Natural killer cell (primary cell): ENCODE data around the gene USP37. TPM values are rescaled to one million over a fixed set of nuclear protein-coding genes. Genes with fewer than 3 reads are reported as not detected.

Experiments used
- ATAC-seq, 3 donors: fragments of 150-1000 bp in 2 of 3; fragments of 200-7000 bp in 1 of 3; cut with Tn5 transposase; 1 replicate in 1 of 3; 2 replicates in 2 of 3; pipeline ENCODE4 v1.10.0; 2021; ENCODE audit warnings: mild to moderate bottlenecking in 2 of 3, moderate library complexity in 2 of 3
- DNase-seq, 2 donors: peaks; one replicate each; pipeline versions ENCODE4 v3.0.0 to v3.0.0-alpha.2; 2013 to 2021; ENCODE audit warnings: mixed read lengths in 1 of 2
- H3K27ac ChIP-seq: one replicate; pipeline ENCODE4 v1.5.1; 2013; ENCODE audit warnings: mild to moderate bottlenecking, low read length
- H3K27me3 ChIP-seq: one replicate; pipeline ENCODE4 v1.6.1; 2013; ENCODE audit warnings: low read length; ENCODE audit not compliant: control insufficient read depth, insufficient read depth
- H3K36me3 ChIP-seq: one replicate; pipeline ENCODE4 v1.6.1; 2013; ENCODE audit warnings: low read length; ENCODE audit not compliant: control insufficient read depth, insufficient read depth
- H3K4me1 ChIP-seq: one replicate; pipeline ENCODE4 v1.6.1; 2013; ENCODE audit warnings: low read length; ENCODE audit not compliant: control insufficient read depth, insufficient read depth
- H3K4me3 ChIP-seq: one replicate; pipeline ENCODE4 v1.5.1; 2013; ENCODE audit warnings: low read length
- H3K9me3 ChIP-seq: one replicate; pipeline ENCODE4 v1.6.1; 2013; ENCODE audit warnings: low read length; ENCODE audit not compliant: control insufficient read depth, insufficient read depth
- H3K27ac Mint-ChIP-seq, 2 donors: one replicate each; pipeline ENCODE4 v1.8.0; 2022; ENCODE audit warnings: mild to moderate bottlenecking in 2 of 2, mixed read lengths in 2 of 2, moderate library complexity in 1 of 2
- H3K27me3 Mint-ChIP-seq, 2 donors: one replicate each; pipeline ENCODE4 v1.8.0; 2022; ENCODE audit warnings: low read depth in 2 of 2, mixed read lengths in 2 of 2
- H3K36me3 Mint-ChIP-seq: one replicate; pipeline ENCODE4 v1.8.0; 2022; ENCODE audit warnings: mixed read lengths
- H3K4me1 Mint-ChIP-seq, 2 donors: one replicate each; pipeline ENCODE4 v1.8.0; 2022; ENCODE audit warnings: mixed read lengths in 2 of 2
- H3K4me3 Mint-ChIP-seq: one replicate; pipeline ENCODE4 v1.8.0; 2022; ENCODE audit warnings: mild to moderate bottlenecking, moderate library complexity, mixed read lengths
- H3K9me3 Mint-ChIP-seq, 2 donors: one replicate each; pipeline ENCODE4 v1.8.0; 2022; ENCODE audit warnings: mixed read lengths in 2 of 2
- WGBS: methylation state at CpG from one replicate; pipeline ENCODE4 v1.1.7; 2013; ENCODE audit warnings: missing lambda C conversion rate; ENCODE audit not compliant: insufficient coverage; 5-methylcytosine and 5-hydroxymethylcytosine counted together
- intact Hi-C: fragments of 100-400 bp; cut with micrococcal nuclease; formaldehyde crosslinking; loops from one replicate; pipeline ENCODE4 v1.14.2; 2022
- total RNA-seq, 4 donors: library from RNA; stranded (reverse); fragments of 120-200 nt in 1 of 4; gene quantifications; one replicate each; pipeline versions ENCODE4 v1.2.3 to v1.2.4, GENCODE V29; 2013 to 2022
- TF ChIP-seq, protein P1 (sequence below): fragments of 200-600 bp; IDR thresholded peaks from one replicate; pipeline ENCODE4 v1.8.0; 2022; ENCODE audit warnings: antibody characterized with exemption

Gene USP37
- total RNA-seq, 3 donors from 2014 or later (not counting 1 experiment from before 2014, with no cell fraction given): 18.3 to 26.2 (median 21.6) TPM

DNA sequence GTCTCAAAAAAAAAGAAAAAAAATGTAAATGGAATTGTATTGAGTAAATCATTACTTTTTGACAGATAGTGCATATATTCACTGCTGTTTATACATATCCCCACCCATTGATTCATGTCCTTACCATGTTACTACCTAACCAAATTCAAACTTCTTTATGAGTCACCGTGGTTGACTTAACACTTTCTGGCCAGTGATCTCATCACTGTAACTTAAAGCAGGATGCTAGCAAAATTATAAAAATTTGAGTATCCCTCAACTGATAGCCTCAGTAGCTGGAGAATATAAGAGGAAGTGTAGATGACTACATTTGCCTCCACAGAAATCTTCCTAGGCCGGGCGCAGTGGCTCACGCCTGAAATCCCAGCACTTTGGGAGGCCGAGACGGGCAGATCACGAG lies 13.9 kb upstream of the USP37 start:
- Histone ChIP-seq H3K36me3 (peaks cover 55% of the 10 kb centered on the region), H3K9me3 (no peaks in the 10 kb centered on the region), H3K4me1 (no peaks in the 10 kb centered on the region), H3K4me3 (no peak overlapping the region), H3K27ac (no peak overlapping the region), H3K27me3 (no peaks in the 10 kb centered on the region)
- peak; percentile 57 to 88 (median 62) for ATAC-seq
- no peak for DNase-seq
- TF ChIP-seq, protein P1, sequence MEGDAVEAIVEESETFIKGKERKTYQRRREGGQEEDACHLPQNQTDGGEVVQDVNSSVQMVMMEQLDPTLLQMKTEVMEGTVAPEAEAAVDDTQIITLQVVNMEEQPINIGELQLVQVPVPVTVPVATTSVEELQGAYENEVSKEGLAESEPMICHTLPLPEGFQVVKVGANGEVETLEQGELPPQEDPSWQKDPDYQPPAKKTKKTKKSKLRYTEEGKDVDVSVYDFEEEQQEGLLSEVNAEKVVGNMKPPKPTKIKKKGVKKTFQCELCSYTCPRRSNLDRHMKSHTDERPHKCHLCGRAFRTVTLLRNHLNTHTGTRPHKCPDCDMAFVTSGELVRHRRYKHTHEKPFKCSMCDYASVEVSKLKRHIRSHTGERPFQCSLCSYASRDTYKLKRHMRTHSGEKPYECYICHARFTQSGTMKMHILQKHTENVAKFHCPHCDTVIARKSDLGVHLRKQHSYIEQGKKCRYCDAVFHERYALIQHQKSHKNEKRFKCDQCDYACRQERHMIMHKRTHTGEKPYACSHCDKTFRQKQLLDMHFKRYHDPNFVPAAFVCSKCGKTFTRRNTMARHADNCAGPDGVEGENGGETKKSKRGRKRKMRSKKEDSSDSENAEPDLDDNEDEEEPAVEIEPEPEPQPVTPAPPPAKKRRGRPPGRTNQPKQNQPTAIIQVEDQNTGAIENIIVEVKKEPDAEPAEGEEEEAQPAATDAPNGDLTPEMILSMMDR: no peak
- peaks cover 6% of the 10 kb centered on the region for H3K36me3 Mint-ChIP-seq
- 50% methylated on average over 1 of the region's 7 CpGs for WGBS
- H3K9me3 Mint-ChIP-seq: no peaks in the 10 kb centered on the region
- H3K4me3 Mint-ChIP-seq: no peak overlapping the region
- H3K27ac Mint-ChIP-seq: peak overlapping the region; percentile 43 to 73
- intact Hi-C loops: no loop called here
- H3K27me3 Mint-ChIP-seq: no peaks in the 10 kb centered on the region
- peaks cover 24 to 32% of the 10 kb centered on the region in 2 donors for H3K4me1 Mint-ChIP-seq

DNA sequence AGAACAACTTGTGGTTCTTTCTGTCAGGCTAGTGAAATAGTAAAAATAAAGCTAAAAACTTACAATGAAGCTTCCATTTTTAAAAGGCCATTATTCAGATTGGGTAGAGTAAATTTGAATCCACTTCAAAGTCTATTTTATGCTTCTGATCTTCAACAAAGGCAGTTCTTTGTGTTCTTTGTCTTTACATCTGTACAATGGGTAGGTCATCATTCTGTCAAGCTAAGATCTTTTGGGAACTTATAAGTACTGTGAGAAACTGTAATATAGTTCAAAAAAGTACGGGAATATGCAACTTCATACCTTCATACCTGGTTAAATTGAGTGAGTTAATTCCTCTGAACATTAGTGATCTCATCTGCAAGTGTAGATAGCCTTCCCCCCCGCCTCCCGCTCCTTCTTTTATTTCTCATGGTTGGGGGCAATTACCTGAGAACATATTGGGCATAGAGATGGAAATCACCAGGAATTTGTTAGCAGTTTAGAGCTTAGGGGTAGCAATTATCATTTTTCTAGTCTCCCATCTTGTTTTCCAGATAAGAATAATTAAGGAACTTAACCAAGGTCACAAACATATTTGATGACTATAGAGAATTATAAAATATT lies 10.2 kb upstream of the USP37 start:
- no peak overlapping the region for H3K4me3 Mint-ChIP-seq
- Histone ChIP-seq H3K27me3 (no peaks in the 10 kb centered on the region), H3K4me3 (no peak overlapping the region), H3K36me3 (peaks cover 38% of the 10 kb centered on the region), H3K4me1 (no peaks in the 10 kb centered on the region), H3K9me3 (no peaks in the 10 kb centered on the region), H3K27ac (no peak overlapping the region)
- intact Hi-C loops: no loop called here
- ATAC-seq (no peak), DNase-seq (no peak)
- TF ChIP-seq, protein P1: no peak
- no peaks in the 10 kb centered on the region for H3K9me3 Mint-ChIP-seq
- H3K27me3 Mint-ChIP-seq: no peaks in the 10 kb centered on the region
- H3K36me3 Mint-ChIP-seq: no peaks in the 10 kb centered on the region
- WGBS: no CpG with 5 or more reads among the region's 3 CpGs
- peak overlapping the region; percentile 54 to 61 for H3K27ac Mint-ChIP-seq
- peaks cover 24 to 32% of the 10 kb centered on the region in 2 donors for H3K4me1 Mint-ChIP-seq

DNA sequence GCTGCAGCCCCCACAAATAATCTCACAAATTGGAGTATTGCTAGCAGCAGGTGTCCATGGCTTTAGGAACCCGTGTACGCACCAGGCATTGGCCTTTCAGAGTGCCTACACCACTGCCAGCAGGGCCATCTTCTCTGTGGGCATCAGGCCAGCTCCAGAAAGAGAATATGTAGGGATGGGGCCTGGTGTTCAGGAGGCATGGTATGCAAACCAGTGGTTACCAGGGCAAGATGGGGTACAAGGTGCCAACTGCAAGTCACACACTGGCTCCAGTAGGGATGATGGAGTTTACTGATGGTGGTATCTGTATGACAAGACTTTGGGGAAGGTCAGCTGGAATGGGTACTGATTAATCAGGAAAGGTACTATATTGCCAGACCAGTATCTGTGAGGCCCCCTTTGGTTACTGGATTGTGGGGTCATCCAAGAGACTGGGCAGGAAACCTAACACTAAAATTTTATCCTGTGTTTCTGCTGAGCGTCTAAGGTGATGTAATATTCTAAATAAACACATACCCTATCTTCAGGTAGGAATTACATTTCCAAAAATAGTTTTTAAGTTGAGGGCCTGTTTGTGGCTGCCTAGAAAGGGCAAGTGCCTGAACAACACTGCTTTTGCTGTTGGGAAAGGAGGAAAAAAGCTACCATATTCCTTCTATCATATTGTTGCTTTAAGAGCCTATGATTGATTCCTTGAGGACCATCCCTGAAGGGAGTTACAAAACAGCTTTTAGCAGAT lies 9.5 kb upstream of the USP37 start:
- H3K36me3 Mint-ChIP-seq: no peaks in the 10 kb centered on the region
- H3K4me3 Mint-ChIP-seq: no peak overlapping the region
- ATAC-seq: no peak
- H3K27me3 Mint-ChIP-seq: no peaks in the 10 kb centered on the region
- Histone ChIP-seq H3K4me3 (no peak overlapping the region), H3K36me3 (peaks cover 35% of the 10 kb centered on the region), H3K9me3 (no peaks in the 10 kb centered on the region), H3K27me3 (no peaks in the 10 kb centered on the region), H3K4me1 (no peaks in the 10 kb centered on the region), H3K27ac (no peak overlapping the region)
- no peak for DNase-seq
- H3K27ac Mint-ChIP-seq: peak overlapping the region in 1 of 2 donors; percentile 54
- whole genome bisulfite sequencing: 93% methylated on average over 2 of the region's 3 CpGs
- H3K4me1 Mint-ChIP-seq: peaks cover 17 to 34% of the 10 kb centered on the region in 2 donors
- H3K9me3 Mint-ChIP-seq: no peaks in the 10 kb centered on the region
- intact Hi-C loops: no loop called here
- TF ChIP-seq, protein P1: no peak
